Measurements from ENCODE around the gene BNC1. TPM values are rescaled to one million over a fixed set of nuclear protein-coding genes. Genes with fewer than 3 reads are reported as not detected.

BNC1 gene
- total and polyA plus RNA-seq, 7 experiments from 2014 or later, result not detected

- H3K4me1 Mint-ChIP-seq, result peaks cover 0 to 20% (median 10%) of the 10 kb centered on the region in 7 donors
- H3K9me3 Mint-ChIP-seq, result peaks cover 0 to 8% (median 0%) of the 10 kb centered on the region in 11 donors
- H3K4me3 ChIP-seq (ENCODE audit: low read length), result no peak overlapping the region
- H3K36me3 ChIP-seq (ENCODE audit: control insufficient read depth in 2 of 3, insufficient read depth in 3 of 3, low read length in 3 of 3), result no peaks in the 10 kb centered on the region
- peak overlapping the region in 8 of 10 donors; percentile 0 to 66 (median 45) for H3K4me3 Mint-ChIP-seq
- H3K9me3 ChIP-seq (ENCODE audit: control insufficient read depth in 2 of 3, low read length in 3 of 3), result no peaks in the 10 kb centered on the region
- peaks cover 45 to 69% (median 65%) of the 10 kb centered on the region in 5 donors for H3K27me3 Mint-ChIP-seq
- no peak for ATAC-seq
- peaks cover 0 to 5% (median 0%) of the 10 kb centered on the region in 5 donors for H3K36me3 Mint-ChIP-seq
- no peaks in the 10 kb centered on the region for H3K4me1 ChIP-seq (ENCODE audit: control insufficient read depth in 2 of 2, insufficient read depth in 2 of 2, low read length in 2 of 2)
- CTCF ChIA-PET, result no interaction called here
- no peak overlapping the region for H3K27ac ChIP-seq (ENCODE audit: low read depth, low read length)
- no peak for DNase-seq
- H3K27me3 ChIP-seq (ENCODE audit: control insufficient read depth in 2 of 2, insufficient read depth in 2 of 2, low read length in 2 of 2), result peaks cover under 1 to 3% of the 10 kb centered on the region in 2 donors
- no peak overlapping the region for H3K27ac Mint-ChIP-seq
- intact Hi-C loops (cut with micrococcal nuclease), result no loop called here
- POLR2A ChIA-PET, result no interaction called here
Observed at GRCh38 chr15:83285979-83286553, 1.6 kb upstream of the BNC1 start.

GRCh38 chr15:83285284-83285978 lies 967 bp upstream of the BNC1 start:
- CTCF ChIA-PET, result no interaction called here
- intact Hi-C loops (cut with micrococcal nuclease), result no loop called here
- Mint-ChIP-seq H3K27me3 (peaks cover 52 to 75% (median 71%) of the 10 kb centered on the region in 5 donors), H3K4me3 (peak overlapping the region in 8 of 10 donors; percentile 19 to 66 (median 50)), H3K4me1 (peaks cover 0 to 20% (median 10%) of the 10 kb centered on the region in 7 donors), H3K9me3 (peaks cover 0 to 8% (median 0%) of the 10 kb centered on the region in 11 donors), H3K36me3 (peaks cover 0 to 5% (median 0%) of the 10 kb centered on the region in 5 donors), H3K27ac (no peak overlapping the region)
- peaks cover 3 to 7% of the 10 kb centered on the region in 2 donors for H3K27me3 ChIP-seq (ENCODE audit: control insufficient read depth in 2 of 2, insufficient read depth in 2 of 2, low read length in 2 of 2)
- no peak overlapping the region for H3K4me3 ChIP-seq (ENCODE audit: low read length)
- H3K36me3 ChIP-seq (ENCODE audit: control insufficient read depth in 2 of 3, insufficient read depth in 3 of 3, low read length in 3 of 3), result no peaks in the 10 kb centered on the region
- no peaks in the 10 kb centered on the region for H3K9me3 ChIP-seq (ENCODE audit: control insufficient read depth in 2 of 3, low read length in 3 of 3)
- POLR2A ChIA-PET, result no interaction called here
- H3K27ac ChIP-seq (ENCODE audit: low read depth, low read length), result no peak overlapping the region
- H3K4me1 ChIP-seq (ENCODE audit: control insufficient read depth in 2 of 2, insufficient read depth in 2 of 2, low read length in 2 of 2), result no peaks in the 10 kb centered on the region
- no peak for DNase-seq
- ATAC-seq, result no peak

GRCh38 chr15:83283813-83284558 lies 478 bp downstream of the BNC1 start:
- Histone ChIP-seq H3K27ac (ENCODE audit: low read depth, low read length) (no peak overlapping the region), H3K4me3 (ENCODE audit: low read length) (no peak overlapping the region), H3K36me3 (ENCODE audit: control insufficient read depth in 2 of 3, insufficient read depth in 3 of 3, low read length in 3 of 3) (no peaks in the 10 kb centered on the region), H3K9me3 (ENCODE audit: control insufficient read depth in 2 of 3, low read length in 3 of 3) (no peaks in the 10 kb centered on the region), H3K27me3 (ENCODE audit: control insufficient read depth in 2 of 2, insufficient read depth in 2 of 2, low read length in 2 of 2) (peaks cover 3 to 7% of the 10 kb centered on the region in 2 donors), H3K4me1 (ENCODE audit: control insufficient read depth in 2 of 2, insufficient read depth in 2 of 2, low read length in 2 of 2) (no peaks in the 10 kb centered on the region)
- peaks cover 0 to 5% (median 0%) of the 10 kb centered on the region in 5 donors for H3K36me3 Mint-ChIP-seq
- H3K27ac Mint-ChIP-seq, result no peak overlapping the region
- peaks cover 63 to 81% (median 75%) of the 10 kb centered on the region in 5 donors for H3K27me3 Mint-ChIP-seq
- intact Hi-C loops (cut with micrococcal nuclease), result no loop called here
- ChIA-PET POLR2A (no interaction called here), CTCF (no interaction called here)
- ATAC-seq, result no peak
- H3K4me1 Mint-ChIP-seq, result peaks cover 0 to 20% (median 10%) of the 10 kb centered on the region in 7 donors
- no peak for DNase-seq
- H3K4me3 Mint-ChIP-seq, result peak overlapping the region in 9 of 10 donors; percentile 7 to 78 (median 60)
- peaks cover 0 to 8% (median 0%) of the 10 kb centered on the region in 11 donors for H3K9me3 Mint-ChIP-seq

GRCh38 chr15:83283138-83283812 lies 1.2 kb downstream of the BNC1 start:
- H3K4me1 ChIP-seq (ENCODE audit: control insufficient read depth in 2 of 2, insufficient read depth in 2 of 2, low read length in 2 of 2), result no peaks in the 10 kb centered on the region
- ChIA-PET POLR2A (no interaction called here), CTCF (no interaction called here)
- no peak overlapping the region for H3K27ac Mint-ChIP-seq
- peaks cover 68 to 82% (median 76%) of the 10 kb centered on the region in 5 donors for H3K27me3 Mint-ChIP-seq
- H3K36me3 Mint-ChIP-seq, result peaks cover 0 to 5% (median 0%) of the 10 kb centered on the region in 5 donors
- DNase-seq (no peak), ATAC-seq (no peak)
- H3K4me3 Mint-ChIP-seq, result peak overlapping the region in 9 of 10 donors; percentile 35 to 78 (median 60)
- intact Hi-C loops (cut with micrococcal nuclease), result no loop called here
- H3K36me3 ChIP-seq (ENCODE audit: control insufficient read depth in 2 of 3, insufficient read depth in 3 of 3, low read length in 3 of 3), result no peaks in the 10 kb centered on the region
- peaks cover 3 to 12% of the 10 kb centered on the region in 2 donors for H3K27me3 ChIP-seq (ENCODE audit: control insufficient read depth in 2 of 2, insufficient read depth in 2 of 2, low read length in 2 of 2)
- no peak overlapping the region for H3K27ac ChIP-seq (ENCODE audit: low read depth, low read length)
- H3K9me3 Mint-ChIP-seq, result peaks cover 0 to 8% (median 0%) of the 10 kb centered on the region in 11 donors
- H3K9me3 ChIP-seq (ENCODE audit: control insufficient read depth in 2 of 3, low read length in 3 of 3), result no peaks in the 10 kb centered on the region
- H3K4me3 ChIP-seq (ENCODE audit: low read length), result no peak overlapping the region
- peaks cover 0 to 20% (median 10%) of the 10 kb centered on the region in 7 donors for H3K4me1 Mint-ChIP-seq

- H3K27me3 Mint-ChIP-seq, result peaks cover 67 to 84% (median 76%) of the 10 kb centered on the region in 5 donors
- peaks cover 0 to 20% (median 10%) of the 10 kb centered on the region in 7 donors for H3K4me1 Mint-ChIP-seq
- ATAC-seq (no peak), DNase-seq (no peak)
- intact Hi-C loops (cut with micrococcal nuclease), result no loop called here
- peak overlapping the region in 9 of 10 donors; percentile 6 to 69 (median 47) for H3K4me3 Mint-ChIP-seq
- Histone ChIP-seq H3K36me3 (ENCODE audit: control insufficient read depth in 2 of 3, insufficient read depth in 3 of 3, low read length in 3 of 3) (no peaks in the 10 kb centered on the region), H3K27me3 (ENCODE audit: control insufficient read depth in 2 of 2, insufficient read depth in 2 of 2, low read length in 2 of 2) (peaks cover 3 to 12% of the 10 kb centered on the region in 2 donors), H3K4me1 (ENCODE audit: control insufficient read depth in 2 of 2, insufficient read depth in 2 of 2, low read length in 2 of 2) (no peaks in the 10 kb centered on the region), H3K4me3 (ENCODE audit: low read length) (no peak overlapping the region), H3K27ac (ENCODE audit: low read depth, low read length) (no peak overlapping the region), H3K9me3 (ENCODE audit: control insufficient read depth in 2 of 3, low read length in 3 of 3) (no peaks in the 10 kb centered on the region)
- POLR2A ChIA-PET, result no interaction called here
- no peak overlapping the region for H3K27ac Mint-ChIP-seq
- CTCF ChIA-PET, result no interaction called here
- H3K36me3 Mint-ChIP-seq, result peaks cover 0 to 5% (median 0%) of the 10 kb centered on the region in 5 donors
- H3K9me3 Mint-ChIP-seq, result peaks cover 0 to 8% (median 0%) of the 10 kb centered on the region in 11 donors
Observed at GRCh38 chr15:83282776-83283137, 1.7 kb downstream of the BNC1 start.

GRCh38 chr15:83282141-83282540 lies 2.3 kb downstream of the BNC1 start:
- CTCF ChIA-PET, result no interaction called here

More at GRCh38 chr15:83282141-83282540, 2.3 kb downstream of the BNC1 start:
- peaks cover 64 to 79% (median 75%) of the 10 kb centered on the region in 5 donors for H3K27me3 Mint-ChIP-seq
- no peak for ATAC-seq
- peaks cover 0 to 8% (median 0%) of the 10 kb centered on the region in 11 donors for H3K9me3 Mint-ChIP-seq
- peaks cover 0 to 5% (median 0%) of the 10 kb centered on the region in 5 donors for H3K36me3 Mint-ChIP-seq
- H3K9me3 ChIP-seq (ENCODE audit: control insufficient read depth in 2 of 3, low read length in 3 of 3), result no peaks in the 10 kb centered on the region
- no peak for DNase-seq
- peak overlapping the region in 2 of 10 donors; percentile 18 to 58 for H3K4me3 Mint-ChIP-seq
- POLR2A ChIA-PET, result no interaction called here
- H3K4me1 ChIP-seq (ENCODE audit: control insufficient read depth in 2 of 2, insufficient read depth in 2 of 2, low read length in 2 of 2), result no peaks in the 10 kb centered on the region
- intact Hi-C loops (cut with micrococcal nuclease), result no loop called here
- H3K4me3 ChIP-seq (ENCODE audit: low read length), result no peak overlapping the region
- no peak overlapping the region for H3K27ac ChIP-seq (ENCODE audit: low read depth, low read length)
- H3K27me3 ChIP-seq (ENCODE audit: control insufficient read depth in 2 of 2, insufficient read depth in 2 of 2, low read length in 2 of 2), result peaks cover 3 to 12% of the 10 kb centered on the region in 2 donors
- no peak overlapping the region for H3K27ac Mint-ChIP-seq
- H3K4me1 Mint-ChIP-seq, result peaks cover 0 to 20% (median 10%) of the 10 kb centered on the region in 7 donors
- no peaks in the 10 kb centered on the region for H3K36me3 ChIP-seq (ENCODE audit: control insufficient read depth in 2 of 3, insufficient read depth in 3 of 3, low read length in 3 of 3)
